ENCODE data around the gene SLC38A6.

The SLC38A6 gene
- 48.0 to 235 (median 130) reads per million in 18 experiments for total RNA-seq

GRCh38 chr14:60980811-60981632 is at the start of gene SLC38A6, which contains the start of gene TRMT5:
TSS of gene SLC38A6 (plus strand) at chr14:60981245. CDS start at chr14:60981278, 33 bp downstream.
TSS of gene TRMT5 (minus strand) at chr14:60981079. CDS start at chr14:60980973, 106 bp downstream.
- peak; percentile 95 to 96 for DNase-seq

- no peak for DNase-seq
Measured at GRCh38 chr14:60933920-60934655, 47.0 kb upstream of the SLC38A6 start.

- no peak for DNase-seq
Measured at GRCh38 chr14:60935319-60935718, 45.7 kb upstream of the SLC38A6 start.

- no peak for DNase-seq
Measured at GRCh38 chr14:60943637-60944032, 37.4 kb upstream of the SLC38A6 start.

- no peak for DNase-seq
Measured at GRCh38 chr14:60944204-60944603, 36.8 kb upstream of the SLC38A6 start.

GRCh38 chr14:60945984-60946383 is 35.1 kb upstream of the SLC38A6 start:
- DNase-seq, result no peak

GRCh38 chr14:60946773-60947172 is 34.3 kb upstream of the SLC38A6 start:
- DNase-seq, result no peak

- no peak for DNase-seq
Measured at GRCh38 chr14:60951776-60952435, 29.1 kb upstream of the SLC38A6 start.

- DNase-seq, result no peak
Measured at GRCh38 chr14:60956202-60956601, 24.8 kb upstream of the SLC38A6 start.

GRCh38 chr14:60956632-60957031 is 24.4 kb upstream of the SLC38A6 start:
- DNase-seq, result no peak

GRCh38 chr14:60958146-60958545 is 22.9 kb upstream of the SLC38A6 start:
- no peak for DNase-seq

- no peak for DNase-seq
Measured at GRCh38 chr14:60963761-60964160, 17.3 kb upstream of the SLC38A6 start.

GRCh38 chr14:60964904-60965303 is 16.1 kb upstream of the SLC38A6 start:
- no peak for DNase-seq

GRCh38 chr14:60965402-60965801 is 15.6 kb upstream of the SLC38A6 start:
- DNase-seq, result no peak

GRCh38 chr14:60968099-60968498 is 12.9 kb upstream of the SLC38A6 start:
- no peak for DNase-seq

GRCh38 chr14:60968671-60969070 is 12.4 kb upstream of the SLC38A6 start:
- DNase-seq, result no peak

GRCh38 chr14:60970146-60970545 is 10.9 kb upstream of the SLC38A6 start:
- DNase-seq, result no peak

GRCh38 chr14:60971271-60971670 is 9.8 kb upstream of the SLC38A6 start:
- no peak for DNase-seq

- no peak for DNase-seq
Measured at GRCh38 chr14:60972295-60972694, 8.8 kb upstream of the SLC38A6 start.

- no peak for DNase-seq
Measured at GRCh38 chr14:60973070-60973469, 8.0 kb upstream of the SLC38A6 start.

- no peak for DNase-seq
Measured at GRCh38 chr14:60974090-60974651, 6.9 kb upstream of the SLC38A6 start.

- no peak for DNase-seq
Measured at GRCh38 chr14:60975551-60975950, 5.5 kb upstream of the SLC38A6 start.

GRCh38 chr14:60977847-60978246 is 3.2 kb upstream of the SLC38A6 start:
- no peak for DNase-seq

Data from inflammatory macrophage (primary cell).